Activated T-cell treated with anti-CD3 and anti-CD28 coated beads, Interleukin-2, amount 50 U/mL, for 24 hours (primary cell): ENCODE results near the gene PTPRM.

Experiments used
- DNase-seq: peaks from one replicate; pipeline ENCODE4 v3.0.0-alpha.2; 2020
- H3K27ac Mint-ChIP-seq: 2 replicates; pipeline ENCODE4 v1.8.0; 2020; ENCODE audit warnings: mild to moderate bottlenecking, mixed read lengths
- H3K27me3 Mint-ChIP-seq: 2 replicates; pipeline ENCODE4 v1.8.0; 2020; ENCODE audit warnings: mixed read lengths
- H3K36me3 Mint-ChIP-seq: 2 replicates; pipeline ENCODE4 v1.8.0; 2020; ENCODE audit warnings: low read depth, mixed read lengths
- H3K4me1 Mint-ChIP-seq: 2 replicates; pipeline ENCODE4 v1.8.0; 2020; ENCODE audit warnings: low read depth, mixed read lengths
- H3K4me3 Mint-ChIP-seq: 2 replicates; pipeline ENCODE4 v1.8.0; 2020; ENCODE audit warnings: mild to moderate bottlenecking, moderate library complexity, mixed read lengths
- H3K9me3 Mint-ChIP-seq: 2 replicates; pipeline ENCODE4 v1.8.0; 2020; ENCODE audit warnings: mixed read lengths

The PTPRM gene

DNA sequence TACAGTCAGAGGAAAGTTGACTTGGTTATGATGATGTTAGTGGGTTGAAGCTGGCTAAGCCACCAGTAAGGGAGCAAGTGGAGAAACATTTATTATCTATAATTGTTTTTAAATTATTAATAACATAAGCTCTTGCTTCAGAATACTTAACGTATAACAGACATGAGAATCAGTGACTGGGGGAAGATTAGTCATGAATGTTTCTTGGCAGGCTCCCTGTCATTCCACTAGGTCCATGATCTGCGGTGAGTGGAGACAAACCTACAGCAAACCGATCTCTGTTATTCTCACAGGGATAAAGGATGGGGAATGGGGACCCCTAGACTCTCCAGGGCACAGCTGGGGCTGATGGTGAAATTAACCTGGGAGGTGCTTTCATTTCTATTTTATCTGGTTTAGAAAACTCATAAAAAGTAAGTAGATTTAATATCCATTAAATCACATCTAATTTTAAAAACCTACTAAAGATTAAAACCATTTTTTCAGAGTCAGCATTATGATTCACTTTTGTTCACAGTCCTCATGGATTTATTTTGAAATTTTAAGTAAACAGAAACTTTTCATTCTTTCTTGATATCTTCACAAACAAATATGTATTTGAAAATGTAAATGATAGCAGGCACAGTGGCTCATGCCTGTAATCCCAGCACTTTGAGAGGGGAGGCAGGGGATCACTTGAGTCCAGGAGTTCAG, 420.3 kb downstream of the PTPRM start:
- Mint-ChIP-seq H3K27ac (no peak overlapping the region), H3K36me3 (no peaks in the 10 kb centered on the region), H3K4me1 (no peaks in the 10 kb centered on the region), H3K27me3 (no peaks in the 10 kb centered on the region), H3K9me3 (peaks cover 11% of the 10 kb centered on the region), H3K4me3 (no peak overlapping the region)
- DNase-seq, result no peak

DNA sequence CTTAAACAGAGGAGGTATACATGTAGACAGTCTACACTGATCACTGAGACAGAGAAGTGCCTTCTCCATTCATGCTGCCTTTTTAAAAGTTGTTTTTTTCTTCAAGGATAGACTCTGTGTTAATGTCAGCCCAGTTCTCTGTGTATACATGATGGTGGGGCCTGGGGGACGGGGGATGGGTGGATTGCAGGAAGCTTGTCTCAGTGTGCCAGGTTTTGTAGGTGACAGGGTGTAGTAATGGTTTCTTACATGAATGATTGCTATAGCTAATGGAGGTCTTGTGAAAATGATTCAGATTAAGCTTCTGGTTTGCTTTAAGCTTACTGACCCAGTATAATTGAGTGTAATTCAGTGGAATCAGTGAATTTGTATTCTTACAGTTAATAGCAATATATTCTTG, 423.6 kb downstream of the PTPRM start:
- no peak overlapping the region for H3K27ac Mint-ChIP-seq
- no peaks in the 10 kb centered on the region for H3K36me3 Mint-ChIP-seq
- peaks cover 22% of the 10 kb centered on the region for H3K9me3 Mint-ChIP-seq
- no peak overlapping the region for H3K4me3 Mint-ChIP-seq
- no peaks in the 10 kb centered on the region for H3K4me1 Mint-ChIP-seq
- no peaks in the 10 kb centered on the region for H3K27me3 Mint-ChIP-seq
- DNase-seq, result no peak

GRCh38 chr18:8001711-8002301, 434.7 kb downstream of the PTPRM start:
- no peak overlapping the region for H3K27ac Mint-ChIP-seq
- H3K27me3 Mint-ChIP-seq, result no peaks in the 10 kb centered on the region
- no peaks in the 10 kb centered on the region for H3K4me1 Mint-ChIP-seq
- no peaks in the 10 kb centered on the region for H3K36me3 Mint-ChIP-seq
- peaks cover 7% of the 10 kb centered on the region for H3K9me3 Mint-ChIP-seq
- no peak for DNase-seq
- no peak overlapping the region for H3K4me3 Mint-ChIP-seq

GRCh38 chr18:8003878-8004675, 437.0 kb downstream of the PTPRM start:
- Mint-ChIP-seq H3K27ac (no peak overlapping the region), H3K4me1 (no peaks in the 10 kb centered on the region), H3K4me3 (no peak overlapping the region), H3K36me3 (no peaks in the 10 kb centered on the region), H3K9me3 (no peaks in the 10 kb centered on the region), H3K27me3 (no peaks in the 10 kb centered on the region)
- DNase-seq, result no peak

DNA sequence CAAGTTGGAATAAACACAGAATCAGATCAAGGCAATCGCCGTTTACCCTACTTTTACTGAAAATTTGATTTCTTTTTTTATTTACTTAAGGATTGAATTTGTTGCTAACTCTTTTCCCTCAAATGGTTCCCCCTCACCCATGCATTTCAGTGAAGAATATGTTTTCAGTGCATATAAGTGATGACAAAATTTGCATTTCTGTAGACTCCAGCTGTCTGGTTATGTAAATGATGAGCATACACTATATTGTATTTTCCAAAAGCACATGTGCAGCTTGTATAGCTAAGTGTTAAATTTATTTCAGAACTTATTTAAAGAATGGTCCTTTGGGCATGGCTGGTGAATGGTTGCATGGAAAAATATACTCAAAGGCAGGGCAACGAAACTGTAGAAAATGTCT, 437.7 kb downstream of the PTPRM start:
- Mint-ChIP-seq H3K27ac (no peak overlapping the region), H3K36me3 (no peaks in the 10 kb centered on the region), H3K4me1 (no peaks in the 10 kb centered on the region), H3K9me3 (no peaks in the 10 kb centered on the region), H3K4me3 (no peak overlapping the region), H3K27me3 (no peaks in the 10 kb centered on the region)
- DNase-seq, result no peak

DNA sequence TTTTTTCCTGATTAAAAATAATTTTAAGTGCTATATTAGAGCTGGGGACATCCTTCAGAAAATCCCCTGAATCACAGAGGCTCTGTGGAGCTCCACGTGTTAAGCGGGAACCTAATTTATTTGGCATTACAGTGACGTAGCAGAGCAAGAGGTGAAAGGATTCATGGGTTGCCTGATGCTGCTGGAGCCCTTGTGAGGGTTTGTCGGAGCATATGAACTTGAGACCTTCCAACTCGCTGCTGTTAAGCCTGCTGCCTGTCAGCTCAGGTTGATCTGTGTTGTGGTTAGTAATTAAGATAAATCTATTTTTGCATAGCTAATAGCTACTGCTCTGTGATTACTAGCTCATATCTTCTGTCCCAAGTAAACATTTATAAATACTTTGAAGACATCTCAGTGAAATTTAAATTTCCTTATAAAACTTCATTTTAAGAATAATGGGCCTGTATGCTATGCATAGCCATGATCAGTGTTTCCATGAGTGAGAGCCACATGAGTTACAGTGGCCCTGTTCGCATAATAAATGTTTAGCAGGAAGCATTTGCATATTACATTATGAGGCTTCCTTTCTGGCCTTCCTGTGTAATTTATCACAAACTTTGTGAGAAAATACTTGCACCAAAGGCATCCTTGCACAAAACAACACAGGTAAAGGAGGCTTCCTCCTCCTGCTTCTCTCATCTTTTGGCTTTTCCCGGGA, 438.9 kb downstream of the PTPRM start:
- Mint-ChIP-seq H3K4me1 (no peaks in the 10 kb centered on the region), H3K27ac (no peak overlapping the region), H3K9me3 (no peaks in the 10 kb centered on the region), H3K27me3 (no peaks in the 10 kb centered on the region), H3K36me3 (no peaks in the 10 kb centered on the region), H3K4me3 (no peak overlapping the region)
- no peak for DNase-seq

DNA sequence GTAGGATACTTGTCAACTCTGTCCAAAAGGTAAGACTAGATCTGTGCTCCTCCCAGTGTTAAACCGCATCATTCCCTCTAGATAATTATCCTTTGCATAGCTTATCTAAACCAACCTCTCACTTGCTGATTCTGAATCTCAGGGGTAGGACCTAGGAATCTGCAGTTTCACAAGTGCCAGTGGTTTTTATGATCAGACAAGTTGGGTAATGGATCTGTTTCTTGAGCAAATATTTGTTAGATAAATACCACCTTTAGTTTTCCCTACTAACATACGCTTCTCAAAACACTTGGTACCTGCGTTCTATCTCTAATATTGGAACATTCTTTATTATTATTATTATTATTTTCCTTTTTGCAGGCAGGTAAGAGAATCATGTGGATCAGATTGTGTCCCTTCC, 439.9 kb downstream of the PTPRM start:
- Mint-ChIP-seq H3K9me3 (no peaks in the 10 kb centered on the region), H3K27ac (no peak overlapping the region), H3K27me3 (no peaks in the 10 kb centered on the region), H3K36me3 (no peaks in the 10 kb centered on the region), H3K4me3 (no peak overlapping the region), H3K4me1 (no peaks in the 10 kb centered on the region)
- DNase-seq, result no peak

DNA sequence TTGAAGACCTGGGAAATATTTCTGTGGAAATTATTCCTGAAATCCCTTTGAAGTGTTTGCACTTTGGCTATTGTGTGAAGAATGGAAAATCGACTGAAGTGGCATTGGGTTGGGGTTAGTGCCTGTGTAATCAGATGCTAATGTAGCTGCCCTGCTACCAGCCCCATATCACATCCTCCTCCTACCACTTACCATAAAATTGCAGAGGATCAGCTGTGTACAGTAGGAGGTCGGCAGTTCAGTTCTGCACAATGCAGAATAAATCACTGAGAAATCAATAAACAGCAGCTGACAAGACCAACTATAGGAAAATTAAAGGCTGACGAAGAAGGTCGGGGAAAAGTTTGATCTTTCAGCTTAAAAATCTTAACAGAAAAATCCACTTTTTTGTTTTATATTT, 440.9 kb downstream of the PTPRM start:
- H3K4me1 Mint-ChIP-seq, result no peaks in the 10 kb centered on the region
- H3K4me3 Mint-ChIP-seq, result no peak overlapping the region
- H3K27ac Mint-ChIP-seq, result no peak overlapping the region

DNA sequence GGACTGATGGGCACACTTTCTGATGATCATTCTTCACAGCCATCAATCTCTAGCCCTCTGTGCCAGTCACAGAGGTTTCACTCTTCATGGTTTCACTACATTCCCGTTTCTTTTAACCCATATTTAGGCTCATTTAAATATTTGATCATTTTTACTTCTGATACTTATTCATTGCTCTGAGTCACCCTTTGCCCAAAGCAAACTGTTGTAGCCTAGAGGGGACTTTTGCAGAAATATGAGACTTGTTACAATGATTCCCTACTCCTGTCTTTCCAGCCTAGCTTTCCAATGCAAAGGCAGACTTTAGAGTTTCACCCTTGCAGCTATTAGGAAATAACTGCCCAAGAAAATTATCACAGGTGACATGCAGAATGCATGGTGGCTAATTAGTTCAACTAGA, 444.2 kb downstream of the PTPRM start:
- DNase-seq, result no peak
- H3K27ac Mint-ChIP-seq, result no peak overlapping the region
- no peaks in the 10 kb centered on the region for H3K9me3 Mint-ChIP-seq
- no peaks in the 10 kb centered on the region for H3K36me3 Mint-ChIP-seq
- no peaks in the 10 kb centered on the region for H3K27me3 Mint-ChIP-seq
- H3K4me3 Mint-ChIP-seq, result no peak overlapping the region
- H3K4me1 Mint-ChIP-seq, result no peaks in the 10 kb centered on the region

More for the DNA sequence above, 440.9 kb downstream of the PTPRM start:
- Mint-ChIP-seq H3K27me3 (no peaks in the 10 kb centered on the region), H3K9me3 (no peaks in the 10 kb centered on the region), H3K36me3 (no peaks in the 10 kb centered on the region)
- DNase-seq, result no peak

GRCh38 chr18:8011906-8012305, 444.8 kb downstream of the PTPRM start:
- no peak overlapping the region for H3K4me3 Mint-ChIP-seq
- no peak for DNase-seq

DNA sequence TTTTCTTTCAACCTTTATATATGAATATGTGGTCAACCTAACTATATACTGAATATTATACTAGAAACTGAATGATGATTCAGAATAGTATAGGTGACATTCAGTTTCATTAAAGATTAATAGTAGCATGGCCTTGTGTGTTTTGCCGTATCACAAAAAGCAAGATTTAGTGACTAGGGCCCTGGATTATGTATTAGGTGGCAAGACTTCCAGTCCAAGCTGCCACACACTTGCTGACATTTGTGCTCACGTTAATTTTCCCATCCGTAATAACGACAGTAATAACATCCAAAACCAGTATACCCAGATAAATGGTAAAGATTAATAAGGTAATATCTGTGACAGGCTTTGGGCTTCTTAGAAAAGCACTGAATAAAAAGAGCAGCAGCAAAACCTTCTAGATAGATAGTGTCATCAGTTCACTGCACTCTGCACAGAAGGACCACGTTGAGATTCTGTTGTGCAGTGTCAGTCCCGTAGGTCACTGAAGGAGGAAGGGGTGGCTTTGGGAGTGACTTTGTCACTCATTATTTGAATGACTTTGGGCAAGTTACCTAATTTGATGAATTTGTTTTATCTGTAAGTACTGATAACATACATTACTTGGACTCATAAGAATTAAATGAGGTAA, 451.7 kb downstream of the PTPRM start:
- DNase-seq, result no peak
- Mint-ChIP-seq H3K27ac (no peak overlapping the region), H3K4me3 (no peak overlapping the region), H3K4me1 (no peaks in the 10 kb centered on the region), H3K27me3 (no peaks in the 10 kb centered on the region), H3K9me3 (no peaks in the 10 kb centered on the region), H3K36me3 (no peaks in the 10 kb centered on the region)

More at GRCh38 chr18:8011906-8012305, 444.8 kb downstream of the PTPRM start:
- H3K27ac Mint-ChIP-seq, result no peak overlapping the region
- no peaks in the 10 kb centered on the region for H3K9me3 Mint-ChIP-seq
- no peaks in the 10 kb centered on the region for H3K4me1 Mint-ChIP-seq
- no peaks in the 10 kb centered on the region for H3K27me3 Mint-ChIP-seq
- no peaks in the 10 kb centered on the region for H3K36me3 Mint-ChIP-seq

DNA sequence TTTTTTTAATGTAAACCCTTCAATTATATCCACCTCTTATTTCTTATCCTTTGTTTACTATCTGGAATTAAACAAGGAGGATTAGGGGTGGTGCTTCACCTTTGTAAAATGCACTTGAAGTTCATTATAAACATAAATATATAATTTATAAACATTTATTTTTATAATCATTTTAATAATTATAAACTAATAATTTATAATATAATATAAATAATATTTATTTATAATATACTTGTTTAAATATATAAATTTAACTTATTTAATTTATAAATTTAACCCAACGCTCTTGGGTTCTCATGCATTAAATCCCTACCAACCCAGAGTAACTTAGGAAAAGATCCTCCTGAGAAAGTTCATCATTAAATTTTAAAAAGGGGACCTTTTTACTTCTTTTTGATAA, 452.5 kb downstream of the PTPRM start:
- no peak overlapping the region for H3K27ac Mint-ChIP-seq
- no peaks in the 10 kb centered on the region for H3K27me3 Mint-ChIP-seq
- no peak overlapping the region for H3K4me3 Mint-ChIP-seq
- no peaks in the 10 kb centered on the region for H3K36me3 Mint-ChIP-seq
- no peaks in the 10 kb centered on the region for H3K4me1 Mint-ChIP-seq
- no peaks in the 10 kb centered on the region for H3K9me3 Mint-ChIP-seq
- DNase-seq, result no peak

GRCh38 chr18:8020132-8020846, 453.2 kb downstream of the PTPRM start:
- H3K9me3 Mint-ChIP-seq, result no peaks in the 10 kb centered on the region
- no peaks in the 10 kb centered on the region for H3K27me3 Mint-ChIP-seq
- no peaks in the 10 kb centered on the region for H3K36me3 Mint-ChIP-seq
- H3K4me3 Mint-ChIP-seq, result no peak overlapping the region
- H3K27ac Mint-ChIP-seq, result no peak overlapping the region
- no peaks in the 10 kb centered on the region for H3K4me1 Mint-ChIP-seq
- DNase-seq, result no peak

GRCh38 chr18:8029061-8029460, 461.9 kb downstream of the PTPRM start:
- Mint-ChIP-seq H3K27ac (no peak overlapping the region), H3K9me3 (peaks cover 14% of the 10 kb centered on the region)
- DNase-seq, result no peak

More at GRCh38 chr18:8029061-8029460, 461.9 kb downstream of the PTPRM start:
- no peak overlapping the region for H3K4me3 Mint-ChIP-seq
- no peaks in the 10 kb centered on the region for H3K27me3 Mint-ChIP-seq
- H3K36me3 Mint-ChIP-seq, result no peaks in the 10 kb centered on the region
- H3K4me1 Mint-ChIP-seq, result no peaks in the 10 kb centered on the region
